HepG2 (cell line): ENCODE results near the gene FBN2. TPM values are rescaled to one million over a fixed set of nuclear protein-coding genes. Genes with fewer than 3 reads are reported as not detected.

Experiments
- HOXD1 ChIP-seq: sonication (generic); formaldehyde crosslinking; IDR thresholded peaks from 2 replicates; pipeline ENCODE4 v1.5.0; 2020; ENCODE audit warnings: missing genetic modification reagents
- ZNF431 ChIP-seq: sonication (generic); formaldehyde crosslinking; IDR thresholded peaks from 2 replicates; pipeline ENCODE4 v1.9.0; 2022; ENCODE audit warnings: missing genetic modification reagents, low read depth, mild to moderate bottlenecking, borderline replicate concordance
- ZSCAN9 ChIP-seq: IDR thresholded peaks from 2 replicates; pipeline ENCODE4 v1.6.1; 2016; ENCODE audit warnings: borderline replicate concordance
- polyA plus RNA-seq, 8 experiments: library from polyadenylated mRNA; depleted of rRNA in 3 of 8; stranded (reverse) in 7 of 8; unstranded in 1 of 8; fragments of >200 nt; fragmentation: Illumina TruSeq in 4 of 8; extraction: Trizol in 4 of 8; gene quantifications; 2 replicates each; pipeline versions ENCODE4 v1.2.1 to v1.2.3, GENCODE V29; 2011 to 2016; ENCODE audit warnings: low read depth in 4 of 8, missing spikeins in 1 of 8, mixed read lengths in 1 of 8; ENCODE audit not compliant: insufficient read depth in 1 of 8
- total RNA-seq, 5 experiments: library from RNA; depleted of rRNA; stranded (reverse); fragments of >200 nt; fragmentation: Illumina TruSeq; extraction: Trizol; gene quantifications; 2 replicates each; pipeline ENCODE4 v1.2.3, GENCODE V29; 2016; ENCODE audit warnings: low read depth in 1 of 5
- TF ChIP-seq, protein P1 (sequence below): sonication (generic); formaldehyde crosslinking; IDR thresholded peaks from 2 replicates; pipeline ENCODE4 v1.5.1; 2020; ENCODE audit warnings: mild to moderate bottlenecking, missing genetic modification reagents, borderline replicate concordance
- TF ChIP-seq, protein P2 (sequence below): sonication (generic); formaldehyde crosslinking; IDR thresholded peaks from 2 replicates; pipeline ENCODE4 v1.5.0; 2020; ENCODE audit warnings: mild to moderate bottlenecking, missing genetic modification reagents, moderate library complexity

Gene FBN2
- total and polyA plus RNA-seq, 2 of the 13 experiments (the other 11 are each of a cell fraction or from before 2014, with no cell fraction given), result not detected

DNA sequence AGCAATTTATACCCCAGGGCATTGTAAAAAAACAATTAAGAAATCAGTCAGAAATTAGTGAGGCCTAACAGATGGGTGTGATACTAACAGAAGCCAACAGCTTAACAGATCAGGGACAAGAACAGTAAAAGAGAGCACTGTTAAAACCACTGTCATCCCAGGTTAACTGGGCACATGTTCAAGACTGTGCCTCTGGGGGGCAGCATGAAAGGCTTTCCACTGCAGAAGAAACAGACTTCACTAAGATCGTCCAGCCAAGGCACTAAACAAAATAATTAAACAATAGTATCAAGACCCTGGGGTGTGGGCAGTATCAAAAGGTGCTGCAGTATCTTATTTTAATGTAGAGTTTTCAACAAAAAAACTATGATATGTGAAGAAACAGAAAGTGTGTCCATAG lies 43.5 kb downstream of the FBN2 start (continued):
- TF ChIP-seq, protein P1, sequence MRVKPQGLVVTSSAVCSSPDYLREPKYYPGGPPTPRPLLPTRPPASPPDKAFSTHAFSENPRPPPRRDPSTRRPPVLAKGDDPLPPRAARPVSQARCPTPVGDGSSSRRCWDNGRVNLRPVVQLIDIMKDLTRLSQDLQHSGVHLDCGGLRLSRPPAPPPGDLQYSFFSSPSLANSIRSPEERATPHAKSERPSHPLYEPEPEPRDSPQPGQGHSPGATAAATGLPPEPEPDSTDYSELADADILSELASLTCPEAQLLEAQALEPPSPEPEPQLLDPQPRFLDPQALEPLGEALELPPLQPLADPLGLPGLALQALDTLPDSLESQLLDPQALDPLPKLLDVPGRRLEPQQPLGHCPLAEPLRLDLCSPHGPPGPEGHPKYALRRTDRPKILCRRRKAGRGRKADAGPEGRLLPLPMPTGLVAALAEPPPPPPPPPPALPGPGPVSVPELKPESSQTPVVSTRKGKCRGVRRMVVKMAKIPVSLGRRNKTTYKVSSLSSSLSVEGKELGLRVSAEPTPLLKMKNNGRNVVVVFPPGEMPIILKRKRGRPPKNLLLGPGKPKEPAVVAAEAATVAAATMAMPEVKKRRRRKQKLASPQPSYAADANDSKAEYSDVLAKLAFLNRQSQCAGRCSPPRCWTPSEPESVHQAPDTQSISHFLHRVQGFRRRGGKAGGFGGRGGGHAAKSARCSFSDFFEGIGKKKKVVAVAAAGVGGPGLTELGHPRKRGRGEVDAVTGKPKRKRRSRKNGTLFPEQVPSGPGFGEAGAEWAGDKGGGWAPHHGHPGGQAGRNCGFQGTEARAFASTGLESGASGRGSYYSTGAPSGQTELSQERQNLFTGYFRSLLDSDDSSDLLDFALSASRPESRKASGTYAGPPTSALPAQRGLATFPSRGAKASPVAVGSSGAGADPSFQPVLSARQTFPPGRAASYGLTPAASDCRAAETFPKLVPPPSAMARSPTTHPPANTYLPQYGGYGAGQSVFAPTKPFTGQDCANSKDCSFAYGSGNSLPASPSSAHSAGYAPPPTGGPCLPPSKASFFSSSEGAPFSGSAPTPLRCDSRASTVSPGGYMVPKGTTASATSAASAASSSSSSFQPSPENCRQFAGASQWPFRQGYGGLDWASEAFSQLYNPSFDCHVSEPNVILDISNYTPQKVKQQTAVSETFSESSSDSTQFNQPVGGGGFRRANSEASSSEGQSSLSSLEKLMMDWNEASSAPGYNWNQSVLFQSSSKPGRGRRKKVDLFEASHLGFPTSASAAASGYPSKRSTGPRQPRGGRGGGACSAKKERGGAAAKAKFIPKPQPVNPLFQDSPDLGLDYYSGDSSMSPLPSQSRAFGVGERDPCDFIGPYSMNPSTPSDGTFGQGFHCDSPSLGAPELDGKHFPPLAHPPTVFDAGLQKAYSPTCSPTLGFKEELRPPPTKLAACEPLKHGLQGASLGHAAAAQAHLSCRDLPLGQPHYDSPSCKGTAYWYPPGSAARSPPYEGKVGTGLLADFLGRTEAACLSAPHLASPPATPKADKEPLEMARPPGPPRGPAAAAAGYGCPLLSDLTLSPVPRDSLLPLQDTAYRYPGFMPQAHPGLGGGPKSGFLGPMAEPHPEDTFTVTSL (CRISPR knock-in tag), result no peak
- TF ChIP-seq HOXD1 (CRISPR knock-in tag) (no peak), ZNF431 (no peak), ZSCAN9 (CRISPR knock-in tag) (no peak)
- TF ChIP-seq, protein P2, sequence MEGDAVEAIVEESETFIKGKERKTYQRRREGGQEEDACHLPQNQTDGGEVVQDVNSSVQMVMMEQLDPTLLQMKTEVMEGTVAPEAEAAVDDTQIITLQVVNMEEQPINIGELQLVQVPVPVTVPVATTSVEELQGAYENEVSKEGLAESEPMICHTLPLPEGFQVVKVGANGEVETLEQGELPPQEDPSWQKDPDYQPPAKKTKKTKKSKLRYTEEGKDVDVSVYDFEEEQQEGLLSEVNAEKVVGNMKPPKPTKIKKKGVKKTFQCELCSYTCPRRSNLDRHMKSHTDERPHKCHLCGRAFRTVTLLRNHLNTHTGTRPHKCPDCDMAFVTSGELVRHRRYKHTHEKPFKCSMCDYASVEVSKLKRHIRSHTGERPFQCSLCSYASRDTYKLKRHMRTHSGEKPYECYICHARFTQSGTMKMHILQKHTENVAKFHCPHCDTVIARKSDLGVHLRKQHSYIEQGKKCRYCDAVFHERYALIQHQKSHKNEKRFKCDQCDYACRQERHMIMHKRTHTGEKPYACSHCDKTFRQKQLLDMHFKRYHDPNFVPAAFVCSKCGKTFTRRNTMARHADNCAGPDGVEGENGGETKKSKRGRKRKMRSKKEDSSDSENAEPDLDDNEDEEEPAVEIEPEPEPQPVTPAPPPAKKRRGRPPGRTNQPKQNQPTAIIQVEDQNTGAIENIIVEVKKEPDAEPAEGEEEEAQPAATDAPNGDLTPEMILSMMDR (CRISPR knock-in tag), result no peak
- TF ChIP-seq, all 625 proteins: peak for 0
